Measurements from ENCODE around the gene THSD8.
A peak's percentile ranks its signal among the peaks of the same experiment; 100 is the strongest.
"Not testable (repeated sequence)": the region's sequence is repeated elsewhere in the genome, so short reads cannot be mapped to it uniquely, and the experiment has no call there.

Gene THSD8

DNA sequence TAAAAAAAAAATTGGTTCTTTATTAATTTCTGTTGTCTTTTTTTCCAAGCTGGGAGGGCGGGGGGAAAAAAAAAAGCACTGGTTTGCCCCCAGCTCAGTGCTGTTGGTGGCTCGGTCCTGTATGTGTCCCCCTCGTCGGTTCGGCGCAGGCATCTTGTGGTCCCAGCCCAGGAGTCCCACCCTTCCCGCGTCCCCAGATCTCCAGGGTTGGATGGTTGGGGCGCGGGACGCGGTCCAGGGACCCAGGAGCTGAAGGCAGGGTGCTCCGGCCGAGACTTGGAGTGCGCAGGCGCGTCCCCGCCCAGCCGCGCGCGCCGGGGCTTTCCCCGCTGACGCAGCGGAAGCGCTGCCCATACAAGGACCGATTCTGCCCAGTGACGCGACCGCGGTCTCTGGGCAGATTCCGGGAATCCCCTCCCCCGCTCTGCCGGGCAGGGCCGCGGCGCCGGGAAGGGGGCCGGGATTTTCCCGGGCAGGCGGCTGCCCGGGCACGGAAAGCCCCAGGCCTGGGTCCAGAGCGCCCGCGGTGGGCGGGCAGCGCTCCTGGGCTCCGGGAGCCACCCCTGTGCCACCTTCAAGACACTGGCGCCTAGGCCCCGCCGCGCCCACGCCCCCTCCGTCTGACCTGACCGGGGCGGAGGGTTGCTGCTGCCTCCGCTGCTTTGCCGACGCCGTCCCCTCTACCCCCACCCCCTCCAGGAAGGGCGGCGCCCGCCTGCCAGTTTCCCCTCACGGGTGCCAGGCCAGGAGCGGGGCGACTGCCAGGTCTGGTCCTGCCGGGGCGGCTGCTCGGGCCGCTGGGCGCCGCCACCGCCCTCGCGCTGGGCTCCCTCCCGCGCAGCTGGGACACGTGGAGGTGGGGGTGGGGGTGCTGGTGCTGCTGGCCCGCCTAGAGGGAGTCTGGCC, 8.3 kb upstream of the THSD8 start:
- peak; percentile 42 for DNase-seq

DNA sequence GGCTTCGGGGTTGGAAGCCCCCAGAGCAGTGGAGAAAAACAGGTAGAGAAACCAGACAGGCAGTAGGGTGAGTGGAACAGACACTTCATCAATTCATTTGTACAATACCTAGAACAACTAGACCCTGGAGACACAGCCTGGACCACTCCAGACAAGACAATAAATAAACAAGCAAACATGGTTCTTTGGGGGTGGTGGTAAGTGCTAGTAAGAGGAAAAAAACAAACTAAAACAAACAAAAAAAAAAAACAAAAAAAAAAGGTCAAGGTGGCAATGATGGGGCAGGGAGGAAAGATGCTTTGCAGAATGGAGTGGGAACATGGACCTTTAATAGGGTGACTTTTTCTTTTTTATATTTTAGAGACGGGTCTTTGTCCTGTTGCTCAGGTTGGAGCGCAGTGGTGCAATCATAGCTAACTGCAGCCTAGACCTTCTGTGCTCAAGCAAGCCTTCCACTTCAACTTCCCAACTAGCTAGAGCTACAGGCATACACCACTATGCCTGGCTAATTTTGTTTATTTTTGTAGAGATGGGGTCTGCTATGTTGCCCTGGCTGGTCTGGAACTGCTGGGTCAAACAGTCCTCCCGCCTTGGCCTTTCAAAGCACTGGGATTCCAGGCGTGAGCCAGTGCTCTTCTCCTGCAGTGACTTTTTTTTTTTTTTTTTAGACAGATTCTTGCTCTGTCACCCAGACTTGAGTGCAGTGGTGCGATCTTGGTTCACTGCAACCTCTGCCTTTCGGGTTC, 7.5 kb upstream of the THSD8 start:
- DNase-seq: no peak

DNA sequence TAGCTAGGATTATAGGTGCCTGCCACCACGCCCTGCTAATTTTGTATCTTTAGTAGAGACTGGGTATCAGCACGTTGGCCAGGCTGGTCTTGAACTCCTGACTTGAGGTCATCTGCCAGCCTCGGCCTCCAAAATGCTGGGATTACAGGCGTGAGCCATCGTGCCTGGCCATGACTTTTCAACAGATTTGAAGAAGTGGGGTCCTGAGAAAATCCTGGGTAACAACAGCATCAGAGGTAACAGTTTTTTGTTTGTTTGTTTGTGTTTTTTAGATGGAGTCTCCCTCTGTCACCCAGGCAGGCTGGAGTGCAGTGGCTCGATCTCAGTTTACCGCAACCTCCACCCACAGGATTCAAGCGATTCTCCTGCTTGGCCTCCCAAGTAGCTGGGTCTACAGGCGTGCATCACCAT, 6.9 kb upstream of the THSD8 start:
- DNase-seq: no peak

DNA sequence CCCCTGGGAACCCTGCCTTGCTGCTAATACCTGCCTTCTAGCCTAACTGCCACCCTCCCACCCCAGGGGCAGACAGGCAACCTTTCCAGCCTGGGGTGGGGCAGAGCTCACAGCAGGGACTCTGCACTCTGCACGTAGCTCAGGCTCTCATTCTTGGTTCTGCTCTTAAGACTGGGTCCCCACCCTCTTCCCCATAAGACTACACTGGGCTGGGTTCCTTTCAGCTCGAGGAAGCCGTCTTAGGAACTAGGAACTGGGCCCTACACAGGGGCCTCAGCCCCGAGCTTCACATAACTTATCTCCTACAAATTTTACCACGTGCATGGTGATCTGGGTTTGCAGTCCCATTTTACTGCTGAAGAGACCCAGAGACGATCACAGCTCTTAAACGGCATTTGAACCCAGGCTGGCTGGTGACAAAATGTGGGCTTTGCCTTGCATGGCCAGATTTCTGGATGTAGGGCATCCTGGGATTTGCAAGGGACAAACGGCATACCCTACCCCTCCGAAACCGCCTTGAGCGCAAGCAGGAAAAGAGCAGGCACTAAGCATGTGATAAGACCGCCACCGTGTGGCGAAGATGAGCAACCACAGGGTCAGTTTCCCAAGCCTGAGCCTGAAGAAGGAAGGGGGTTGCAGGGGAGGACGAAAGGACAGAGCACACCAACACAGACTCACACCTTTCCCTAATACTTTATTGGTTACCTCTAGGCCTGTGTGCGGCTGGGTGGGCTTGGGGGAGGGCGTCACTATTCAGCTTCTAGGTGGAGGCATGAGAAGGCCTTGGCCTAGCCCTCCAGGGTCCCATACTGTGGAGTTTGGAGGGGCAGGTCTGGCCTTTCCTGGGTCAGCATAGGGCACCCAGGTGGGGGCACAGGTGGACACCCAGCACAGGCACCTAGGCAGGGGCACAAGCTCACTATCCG, 5.5 kb upstream of the THSD8 start:
- DNase-seq: peak; percentile 66

DNA sequence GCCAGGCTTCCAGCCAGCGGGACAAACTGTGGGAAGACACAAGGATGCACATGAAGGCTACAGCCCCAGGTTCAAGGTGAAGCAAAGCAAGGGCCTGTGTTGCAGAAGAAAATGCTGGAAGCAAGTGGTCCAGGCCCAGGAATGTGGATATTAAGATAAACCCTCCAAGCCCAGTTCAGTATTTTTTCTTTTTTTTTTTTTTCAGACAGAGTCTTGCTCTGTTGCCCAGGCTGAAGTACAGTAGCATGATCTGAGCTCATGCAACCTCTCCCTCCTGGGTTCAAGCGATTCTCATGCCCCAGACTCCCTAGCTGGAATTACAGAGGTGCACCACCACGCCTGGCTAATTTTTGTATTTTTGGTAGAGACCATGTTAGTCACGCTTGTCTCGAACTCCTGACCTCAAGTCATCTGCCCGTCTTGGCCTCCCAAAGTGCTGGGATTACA, 4.7 kb upstream of the THSD8 start:
- no peak for DNase-seq

DNA sequence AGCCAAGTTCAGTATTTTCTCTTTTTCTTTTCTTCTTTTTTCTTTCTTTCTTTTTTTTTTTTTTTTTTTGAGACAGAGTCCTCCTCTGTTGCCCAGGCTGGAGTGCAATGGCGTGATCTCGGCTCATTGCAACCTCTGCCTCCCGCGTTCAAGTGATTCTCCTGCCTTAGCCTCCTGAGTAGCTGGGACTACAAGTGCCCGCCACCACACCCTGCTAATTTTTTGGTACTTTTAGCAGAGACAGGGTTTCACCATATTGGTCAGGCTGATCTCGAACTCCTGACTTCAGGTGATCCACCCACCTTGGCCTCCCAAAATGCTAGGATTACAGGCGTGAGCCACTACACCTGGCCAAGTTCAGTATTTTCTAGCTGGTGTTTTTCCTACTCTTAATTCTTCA, 4.3 kb upstream of the THSD8 start:
- DNase-seq: not testable (repeated sequence)

DNA sequence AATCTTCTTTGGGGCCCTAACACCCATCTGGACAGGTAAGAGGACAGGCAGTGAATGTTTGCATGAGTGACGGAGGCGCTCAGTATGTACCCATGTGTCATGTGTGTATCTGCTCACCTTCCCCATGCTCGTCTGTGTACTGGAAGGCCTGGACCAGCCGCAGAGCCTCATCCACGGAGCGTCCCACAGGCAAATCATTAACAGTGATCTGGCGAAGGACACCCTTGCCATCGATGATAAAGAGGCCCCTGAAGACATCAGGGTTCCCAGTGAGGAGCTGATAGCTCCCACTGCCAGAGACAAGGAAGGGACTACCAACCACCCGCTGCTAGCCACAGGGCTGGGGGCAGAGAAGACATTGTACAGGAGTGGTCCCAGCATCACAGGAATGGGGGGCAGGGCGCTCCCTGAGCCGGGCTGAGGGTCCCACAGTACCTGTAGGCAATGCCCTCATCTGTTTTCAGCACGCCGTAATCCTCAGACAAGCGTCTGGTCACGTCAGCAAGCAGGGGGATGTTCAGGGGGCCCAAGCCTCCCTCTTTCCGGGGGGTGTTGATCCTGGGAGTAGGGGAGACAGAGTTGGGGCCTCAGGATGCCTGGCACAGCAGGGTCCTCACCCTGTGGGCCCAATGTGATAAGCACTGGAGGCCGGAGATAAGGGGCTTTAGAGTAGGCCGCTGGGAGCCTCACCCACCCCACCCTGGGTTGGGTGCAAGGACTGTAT, 2.0 kb upstream of the THSD8 start:
- DNase-seq: no peak

DNA sequence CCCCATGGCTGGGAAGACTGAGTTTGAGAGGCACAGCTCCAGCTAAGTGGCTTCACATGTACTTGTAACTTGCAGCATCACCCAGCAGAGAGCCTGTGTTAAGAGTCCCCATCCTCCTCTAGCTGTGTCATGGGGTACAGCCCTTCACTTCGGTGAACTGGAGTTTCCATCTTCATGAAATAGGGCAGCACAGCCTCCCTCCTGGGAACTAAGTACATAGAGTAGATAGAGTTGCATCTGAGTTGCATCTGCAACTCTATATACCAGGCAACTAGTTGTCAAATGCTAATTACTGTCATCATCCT, 1.5 kb upstream of the THSD8 start:
- DNase-seq: no peak

DNA sequence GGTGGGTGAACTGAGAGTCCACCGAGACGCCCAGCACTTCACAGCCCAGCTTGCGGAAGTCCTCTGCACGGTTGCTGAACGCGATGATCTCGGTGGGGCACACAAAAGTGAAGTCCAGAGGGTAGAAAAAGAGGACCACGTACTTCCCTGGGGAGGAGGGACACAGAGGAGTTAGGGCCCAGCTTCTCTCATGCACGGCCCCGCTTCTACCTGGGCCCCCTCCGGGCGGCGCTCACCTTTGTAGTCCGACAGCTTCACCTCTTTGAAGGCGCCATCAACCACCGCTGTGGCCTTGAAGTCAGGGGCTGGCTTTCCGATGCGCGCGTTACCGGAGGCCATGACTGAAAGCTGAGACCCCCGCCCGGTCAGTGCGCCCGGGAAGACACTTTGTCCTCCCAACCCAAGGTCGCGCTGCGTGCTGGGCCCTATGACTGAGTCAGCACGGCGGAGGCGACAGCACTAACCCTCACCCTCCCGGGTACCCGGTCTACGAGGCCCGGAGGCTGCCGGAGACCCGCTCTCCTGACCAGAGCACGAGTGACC, 875 bp upstream of the THSD8 start:
- DNase-seq: no peak

DNA sequence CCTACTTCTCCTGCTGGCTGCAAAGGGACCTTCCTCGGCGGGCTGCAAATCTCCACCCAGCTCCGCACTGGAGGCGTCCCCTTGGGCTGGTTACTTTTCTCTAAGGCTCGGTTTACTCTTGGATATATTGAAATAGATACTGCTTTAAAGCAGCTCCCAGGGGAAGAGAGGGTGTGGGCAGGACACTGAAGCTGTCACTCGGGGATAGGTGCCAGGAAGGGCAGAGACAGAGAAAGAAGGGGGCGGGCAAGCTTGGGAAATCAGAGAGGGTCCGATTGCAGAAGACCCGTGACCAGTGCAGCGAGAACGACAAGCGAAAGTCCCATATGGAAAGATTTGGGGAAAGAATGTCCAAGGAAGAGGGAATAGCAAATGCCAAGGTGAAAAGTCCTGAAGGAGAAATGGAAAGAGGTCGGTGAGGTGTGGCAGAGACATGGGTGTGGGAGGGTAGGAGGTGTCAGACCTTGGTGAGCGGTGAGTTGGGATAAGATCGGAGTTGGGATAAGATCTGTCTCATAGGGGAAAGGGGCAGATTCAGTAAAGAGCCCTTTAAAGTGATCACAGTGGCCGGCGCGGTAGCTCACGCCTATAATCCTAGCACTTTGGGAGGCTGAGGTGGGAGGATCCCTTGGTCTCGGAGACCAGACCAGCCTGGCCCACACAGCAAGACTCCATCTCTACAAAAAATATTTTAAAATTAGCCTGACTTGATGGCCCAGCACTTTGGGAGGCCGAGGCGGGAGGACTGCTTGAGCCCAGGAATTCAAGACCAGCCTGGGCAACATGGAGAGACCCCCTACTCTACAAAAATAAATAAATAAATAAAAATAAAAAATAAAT, 618 bp downstream of the THSD8 start:
- no peak for DNase-seq

DNA sequence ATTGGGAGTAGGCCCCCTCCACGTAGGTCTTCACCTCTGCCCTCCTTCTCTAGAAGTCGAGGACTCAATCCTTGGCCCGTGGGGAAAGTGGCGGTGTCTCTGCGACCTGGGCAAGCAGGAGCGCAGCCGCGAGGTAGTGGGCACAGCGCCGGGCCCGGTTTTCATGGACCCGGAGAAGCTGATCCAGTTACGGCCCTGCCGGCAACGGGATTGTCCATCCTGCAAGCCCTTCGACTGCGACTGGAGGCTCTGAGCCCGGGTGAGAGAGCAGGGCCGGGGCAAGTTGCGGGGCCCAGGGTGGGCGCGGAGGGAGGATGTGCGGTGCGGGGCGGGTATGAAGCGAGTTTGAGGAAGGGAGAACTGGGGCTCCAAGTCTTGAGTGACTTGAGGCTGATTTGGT, 2.2 kb downstream of the THSD8 start:
- no peak for DNase-seq

DNA sequence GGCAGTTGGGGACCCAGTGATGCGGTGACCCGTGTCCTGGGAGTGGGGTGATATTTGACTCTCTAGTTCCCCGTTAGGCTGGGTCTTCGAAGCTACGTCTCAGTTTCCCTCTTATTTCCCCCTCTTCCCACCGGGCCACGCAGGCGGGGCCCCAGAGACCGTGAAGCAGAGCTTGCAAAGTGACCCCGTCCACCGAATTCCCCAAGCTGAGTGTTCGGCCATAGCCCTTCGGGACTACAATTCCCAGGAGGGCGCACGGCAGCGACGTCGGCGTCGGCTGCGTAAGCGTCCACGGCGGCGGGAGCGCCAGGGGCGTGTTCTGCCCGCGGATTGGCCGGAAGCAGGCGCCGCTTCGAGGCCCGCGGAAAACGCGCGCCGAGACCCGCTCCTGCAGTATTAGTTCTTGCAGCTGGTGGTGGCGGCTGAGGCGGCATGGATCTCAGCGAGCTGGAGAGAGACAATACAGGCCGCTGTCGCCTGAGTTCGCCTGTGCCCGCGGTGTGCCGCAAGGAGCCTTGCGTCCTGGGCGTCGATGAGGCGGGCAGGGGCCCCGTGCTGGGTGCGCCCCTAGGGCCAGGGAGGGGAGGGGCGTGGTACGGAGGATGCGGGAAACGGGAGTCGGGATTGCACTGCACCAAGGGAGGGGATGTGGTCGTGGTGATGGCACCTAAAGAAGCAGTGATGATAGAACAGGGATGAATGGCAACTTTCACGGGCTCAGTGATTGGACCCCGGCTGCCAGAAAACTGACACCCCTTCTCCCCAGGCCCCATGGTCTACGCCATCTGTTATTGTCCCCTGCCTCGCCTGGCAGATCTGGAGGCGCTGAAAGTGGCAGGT, 4.6 kb downstream of the THSD8 start, which contains the start of gene RNASEH2A:
Gene RNASEH2A, plus strand, starts transcription at position 343 of the 840 bp plus-strand sequence. Its CDS starts 90 bp downstream, at position 433.
- DNase-seq: peak; percentile 47

DNA sequence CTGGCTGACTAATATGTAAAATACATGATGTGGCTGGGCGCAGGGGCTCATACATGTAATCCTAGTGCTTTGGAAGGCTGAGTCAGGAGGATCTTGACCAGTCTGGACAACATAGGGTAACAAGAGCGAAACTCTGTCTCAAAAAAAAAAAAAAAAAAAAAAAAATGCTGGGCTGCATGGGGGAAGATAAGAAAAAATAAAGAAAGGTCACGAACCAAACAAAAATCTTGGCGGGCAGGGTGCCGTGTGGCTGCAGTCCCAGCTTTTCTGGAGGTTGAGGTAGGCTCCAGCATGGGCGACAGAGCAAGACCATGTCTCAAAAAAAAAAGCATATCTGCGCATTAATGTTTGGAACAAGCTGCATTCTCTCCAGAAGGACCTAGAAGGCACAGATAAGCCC, 13.2 kb downstream of the THSD8 start:
- no peak for DNase-seq

DNA sequence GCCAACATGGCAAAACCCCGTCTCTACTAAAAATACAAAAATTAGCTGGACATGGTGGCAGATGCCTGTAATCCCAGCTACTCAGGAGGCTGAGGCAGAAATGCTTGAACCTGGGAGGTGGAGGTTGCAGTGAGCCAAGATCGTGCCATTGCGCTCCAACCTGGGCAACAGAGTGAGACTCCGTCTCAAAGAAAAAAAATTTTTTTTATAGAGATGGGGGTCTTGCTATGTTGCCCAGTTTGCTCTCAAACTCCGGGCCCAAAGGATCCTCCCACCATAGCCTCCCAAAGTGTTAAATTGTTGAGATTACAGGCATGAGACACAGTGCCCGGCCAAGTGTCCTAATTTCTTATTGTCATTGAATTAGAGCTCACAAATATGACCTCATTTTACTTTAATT, 15.3 kb downstream of the THSD8 start:
- DNase-seq: not testable (repeated sequence)

DNA sequence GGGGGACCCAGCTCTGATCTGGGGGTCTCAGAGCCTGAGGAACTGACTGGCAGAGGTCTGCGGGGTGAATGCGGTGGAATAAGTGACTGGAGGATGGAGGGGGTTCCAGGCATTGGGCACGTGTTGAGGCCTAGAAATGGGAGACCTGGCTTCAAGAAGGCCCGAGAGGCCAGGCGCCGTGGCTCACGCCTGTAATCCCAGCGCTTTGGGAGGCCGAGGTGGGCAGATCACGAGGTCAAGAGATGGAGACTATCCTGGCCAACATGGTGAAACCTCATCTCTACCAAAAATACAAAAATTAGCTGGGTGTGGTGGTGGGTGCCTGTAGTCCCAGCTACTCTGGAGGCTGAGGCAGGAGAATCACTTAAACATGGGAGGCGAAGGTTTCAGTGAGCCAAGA, 15.9 kb downstream of the THSD8 start:
- not testable (repeated sequence) for DNase-seq

DNA sequence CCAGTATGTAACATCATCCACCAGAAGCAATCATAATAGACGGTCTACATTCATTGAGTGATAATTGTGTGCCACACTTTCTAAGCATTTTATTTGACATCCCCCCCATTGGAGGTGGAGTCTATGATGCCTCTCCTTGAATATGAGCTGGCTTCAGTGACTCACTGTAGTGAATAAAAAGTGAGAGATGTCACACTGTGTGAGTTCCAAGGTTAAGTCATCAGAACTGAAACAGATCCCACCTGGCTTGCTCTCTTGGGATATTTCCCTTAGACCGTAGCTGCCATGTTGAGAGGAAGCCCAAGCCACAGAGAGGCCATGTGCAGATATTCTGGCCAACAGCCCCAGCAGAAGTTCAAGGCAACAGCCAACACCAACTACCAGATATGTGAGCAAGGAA, 19.9 kb downstream of the THSD8 start:
- DNase-seq: no peak

DNA sequence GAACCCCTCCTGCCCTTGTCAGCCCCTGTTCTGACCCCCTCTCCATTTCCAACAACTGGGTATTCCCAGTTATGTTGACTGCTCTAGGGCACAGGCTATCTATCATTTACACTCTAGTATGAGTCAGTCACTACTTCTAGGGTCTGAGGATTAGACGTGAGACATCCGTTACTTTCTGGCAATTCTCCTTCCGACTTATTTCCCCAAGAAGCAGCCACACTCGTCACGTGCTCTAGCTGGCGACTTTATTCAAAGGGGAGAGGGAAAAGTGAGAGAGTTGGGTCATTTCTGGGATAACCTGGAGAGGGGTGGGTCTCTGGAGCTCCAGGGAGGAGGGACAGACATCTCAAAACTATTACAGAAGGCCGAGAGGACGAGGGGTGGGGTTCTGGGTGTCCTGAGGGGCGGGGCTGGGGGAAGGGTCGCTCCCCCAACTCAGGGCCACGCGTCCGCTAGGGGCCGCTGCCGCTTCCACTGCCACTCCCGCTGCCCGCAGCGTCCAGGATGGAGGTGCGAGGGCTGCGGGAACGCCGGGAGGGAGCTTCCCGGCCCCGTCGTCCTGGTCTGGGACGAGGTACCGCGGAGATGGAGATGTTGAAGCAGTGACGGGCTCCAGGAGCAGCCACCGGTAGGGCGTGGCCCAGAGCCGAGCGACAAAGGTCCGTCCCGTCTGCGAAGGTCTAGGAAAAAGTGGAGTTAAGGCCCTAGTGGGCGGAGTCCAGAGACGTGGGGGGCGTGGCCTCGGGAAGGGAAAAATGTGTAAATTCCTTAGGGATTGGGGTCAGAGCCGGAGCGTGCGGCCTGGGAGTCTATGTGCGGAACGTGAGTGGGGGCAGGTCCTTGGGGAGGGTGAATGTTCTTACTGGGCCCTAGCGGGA, 23.6 kb downstream of the THSD8 start:
- DNase-seq: no peak

DNA sequence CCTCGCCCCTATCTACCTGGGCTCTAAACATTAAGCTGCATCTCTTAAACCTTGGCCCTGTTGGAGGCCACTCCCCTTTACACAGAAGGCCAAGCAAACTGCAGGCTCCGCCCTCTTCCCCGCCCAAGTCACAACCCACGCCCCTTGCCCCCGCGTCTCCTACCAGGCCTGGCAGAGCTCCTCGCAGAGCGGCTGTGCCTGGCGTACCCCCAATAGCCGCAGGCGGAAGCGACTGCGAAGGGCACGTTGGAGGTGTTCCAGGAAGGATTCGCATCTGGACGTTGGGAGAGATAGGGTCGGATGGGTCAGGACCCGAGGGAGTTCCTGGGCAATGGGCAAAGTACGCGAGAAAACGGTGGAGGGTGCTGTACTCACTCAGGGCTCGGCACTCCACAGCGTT, 26.6 kb downstream of the THSD8 start:
- DNase-seq: peak; percentile 60

DNA sequence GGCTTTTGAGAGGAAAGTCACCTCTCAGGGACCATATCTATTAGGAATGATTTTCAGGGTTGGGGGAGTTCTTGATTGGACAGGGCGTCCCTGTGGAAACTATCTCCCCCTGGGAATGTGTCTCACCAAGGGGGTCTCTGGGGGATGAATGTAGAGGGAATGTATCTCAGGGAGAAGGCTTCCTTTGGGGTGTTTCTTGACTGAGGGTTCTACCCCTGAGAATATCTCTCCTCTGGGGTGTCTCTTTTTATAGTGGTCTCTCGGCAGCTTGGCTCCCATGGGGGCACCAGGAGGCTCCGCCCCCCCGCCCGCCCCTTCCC, 31.5 kb downstream of the THSD8 start:
- no peak for DNase-seq
